WTC11 (cell line): Measurements from ENCODE around the gene ZKSCAN1. TPM values are rescaled to one million over a fixed set of nuclear protein-coding genes. Genes with fewer than 3 reads are reported as not detected.
A peak's percentile ranks its signal among the peaks of the same experiment; 100 is the strongest.
"Not testable (repeated sequence)": the region's sequence is repeated elsewhere in the genome, so short reads cannot be mapped to it uniquely, and the experiment has no call there.

ENCODE experiments used
- ATAC-seq: fragments of 200-7000 bp; cut with Tn5 transposase; 2 replicates; pipeline ENCODE4 v1.10.0; 2021; ENCODE audit warnings: mild to moderate bottlenecking, moderate library complexity
- CTCF ChIA-PET: fragments of 300-600 bp; sonication (Branson Sonifier 250); formaldehyde crosslinking; loops from one replicate; lab custom pipeline; 2021; ENCODE audit warnings: antibody characterized with exemption; lab: Charles Lee
- POLR2A ChIA-PET: fragments of 350-600 bp; sonication (Branson Sonifier 250); formaldehyde crosslinking; loops from one replicate; lab custom pipeline; 2021; ENCODE audit warnings: antibody characterized with exemption; lab: Charles Lee
- DNase-seq: peaks from one replicate; pipeline ENCODE4 v3.0.0; 2021; ENCODE audit warnings: low spot score
- H3K27ac Mint-ChIP-seq: 2 replicates; pipeline ENCODE4 v1.8.0; 2021; ENCODE audit warnings: mixed read lengths
- H3K27me3 Mint-ChIP-seq: 2 replicates; pipeline ENCODE4 v1.8.0; 2021; ENCODE audit warnings: low read depth, mild to moderate bottlenecking, moderate library complexity, mixed read lengths
- H3K36me3 Mint-ChIP-seq: 2 replicates; pipeline ENCODE4 v1.8.0; 2021; ENCODE audit warnings: mixed read lengths
- H3K4me1 Mint-ChIP-seq: 2 replicates; pipeline ENCODE4 v1.8.0; 2022; ENCODE audit warnings: mixed read lengths
- H3K4me3 Mint-ChIP-seq: 2 replicates; pipeline ENCODE4 v1.8.0; 2021; ENCODE audit warnings: mild to moderate bottlenecking, moderate library complexity, mixed read lengths
- H3K9me3 Mint-ChIP-seq: 2 replicates; pipeline ENCODE4 v1.8.0; 2021; ENCODE audit warnings: mixed read lengths
- CREM ChIP-seq: sonication (generic); formaldehyde crosslinking; IDR thresholded peaks from 2 replicates; pipeline ENCODE4 v1.8.1; 2022; ENCODE audit warnings: mild to moderate bottlenecking, missing genetic modification reagents, moderate library complexity
- ELF4 ChIP-seq: sonication (generic); formaldehyde crosslinking; IDR thresholded peaks from 2 replicates; pipeline ENCODE4 v1.8.1; 2022; ENCODE audit warnings: low read depth, mild to moderate bottlenecking, moderate library complexity, missing genetic modification reagents
- GABPB1 ChIP-seq: sonication (generic); formaldehyde crosslinking; IDR thresholded peaks from 2 replicates; pipeline ENCODE4 v1.8.1; 2023; ENCODE audit warnings: mild to moderate bottlenecking, missing genetic modification reagents
- HMGA2 ChIP-seq: fragments of 250-450 bp; sonication (Bioruptor Pico); IDR thresholded peaks from 2 replicates; pipeline ENCODE4 v1.4.0; 2021; ENCODE audit warnings: mild to moderate bottlenecking, moderate library complexity
- JUN ChIP-seq: sonication (generic); formaldehyde crosslinking; IDR thresholded peaks from 2 replicates; pipeline ENCODE4 v1.8.0; 2023; ENCODE audit warnings: mild to moderate bottlenecking, missing genetic modification reagents
- NR2C2 ChIP-seq: sonication (generic); formaldehyde crosslinking; IDR thresholded peaks from 2 replicates; pipeline ENCODE4 v1.8.0; 2022; ENCODE audit warnings: mild to moderate bottlenecking, missing genetic modification reagents
- RORB ChIP-seq: fragments of 250-450 bp; sonication (Bioruptor Pico); IDR thresholded peaks from 2 replicates; pipeline ENCODE4 v1.9.0; 2021; ENCODE audit warnings: mild to moderate bottlenecking
- SOX15 ChIP-seq: fragments of 250-450 bp; sonication (Bioruptor Pico); IDR thresholded peaks from 2 replicates; pipeline ENCODE4 v1.9.0; 2021; ENCODE audit warnings: mild to moderate bottlenecking
- SP1 ChIP-seq: sonication (generic); formaldehyde crosslinking; conservative IDR thresholded peaks from 2 replicates; pipeline ENCODE4 v1.8.1; 2022; ENCODE audit warnings: missing genetic modification reagents
- ZNF121 ChIP-seq: sonication (generic); formaldehyde crosslinking; IDR thresholded peaks from 2 replicates; pipeline ENCODE4 v1.8.0; 2023; ENCODE audit warnings: missing genetic modification reagents
- ZNF416 ChIP-seq: fragments of 250-450 bp; sonication (Bioruptor Pico); IDR thresholded peaks from 2 replicates; pipeline ENCODE4 v1.9.0; 2021; ENCODE audit warnings: mild to moderate bottlenecking, inconsistent platforms
- total RNA-seq: library from RNA; stranded (reverse); gene quantifications from 3 replicates; pipeline ENCODE4 v1.2.3, GENCODE V29; 2021
- TF ChIP-seq, protein P1 (sequence below): sonication (generic); formaldehyde crosslinking; IDR thresholded peaks from 2 replicates; pipeline ENCODE4 v1.8.0; 2023; ENCODE audit warnings: missing genetic modification reagents, mild to moderate bottlenecking, borderline replicate concordance
- TF ChIP-seq, protein P2 (sequence below): sonication (generic); formaldehyde crosslinking; IDR thresholded peaks from 2 replicates; pipeline ENCODE4 v1.8.1; 2022; ENCODE audit warnings: low read depth, mild to moderate bottlenecking, moderate library complexity, missing genetic modification reagents, borderline replicate concordance

Gene ZKSCAN1
- total RNA-seq, 1 experiment from 2014 or later = 46.6 TPM

DNA sequence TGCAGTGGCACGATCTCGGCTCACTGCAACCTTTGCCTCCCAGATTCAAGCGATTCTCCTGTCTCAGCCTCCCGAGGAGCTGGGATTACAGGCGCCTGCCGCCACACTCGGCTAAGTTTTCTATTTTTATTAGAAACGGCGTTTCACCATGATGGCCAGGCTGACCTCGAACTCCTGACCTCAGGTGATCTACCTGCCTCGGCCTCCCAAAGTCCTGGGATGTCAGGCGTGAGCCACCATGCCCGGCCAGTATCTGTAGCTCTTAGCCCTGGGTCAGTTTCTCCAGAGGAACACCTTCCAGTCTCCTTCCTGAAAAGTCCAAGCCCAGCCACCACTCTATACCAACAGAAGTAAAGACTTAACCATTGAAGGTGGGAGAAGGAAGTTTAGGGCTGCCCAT, 15.2 kb upstream of the ZKSCAN1 start (continued):
- TF ChIP-seq, protein P1, sequence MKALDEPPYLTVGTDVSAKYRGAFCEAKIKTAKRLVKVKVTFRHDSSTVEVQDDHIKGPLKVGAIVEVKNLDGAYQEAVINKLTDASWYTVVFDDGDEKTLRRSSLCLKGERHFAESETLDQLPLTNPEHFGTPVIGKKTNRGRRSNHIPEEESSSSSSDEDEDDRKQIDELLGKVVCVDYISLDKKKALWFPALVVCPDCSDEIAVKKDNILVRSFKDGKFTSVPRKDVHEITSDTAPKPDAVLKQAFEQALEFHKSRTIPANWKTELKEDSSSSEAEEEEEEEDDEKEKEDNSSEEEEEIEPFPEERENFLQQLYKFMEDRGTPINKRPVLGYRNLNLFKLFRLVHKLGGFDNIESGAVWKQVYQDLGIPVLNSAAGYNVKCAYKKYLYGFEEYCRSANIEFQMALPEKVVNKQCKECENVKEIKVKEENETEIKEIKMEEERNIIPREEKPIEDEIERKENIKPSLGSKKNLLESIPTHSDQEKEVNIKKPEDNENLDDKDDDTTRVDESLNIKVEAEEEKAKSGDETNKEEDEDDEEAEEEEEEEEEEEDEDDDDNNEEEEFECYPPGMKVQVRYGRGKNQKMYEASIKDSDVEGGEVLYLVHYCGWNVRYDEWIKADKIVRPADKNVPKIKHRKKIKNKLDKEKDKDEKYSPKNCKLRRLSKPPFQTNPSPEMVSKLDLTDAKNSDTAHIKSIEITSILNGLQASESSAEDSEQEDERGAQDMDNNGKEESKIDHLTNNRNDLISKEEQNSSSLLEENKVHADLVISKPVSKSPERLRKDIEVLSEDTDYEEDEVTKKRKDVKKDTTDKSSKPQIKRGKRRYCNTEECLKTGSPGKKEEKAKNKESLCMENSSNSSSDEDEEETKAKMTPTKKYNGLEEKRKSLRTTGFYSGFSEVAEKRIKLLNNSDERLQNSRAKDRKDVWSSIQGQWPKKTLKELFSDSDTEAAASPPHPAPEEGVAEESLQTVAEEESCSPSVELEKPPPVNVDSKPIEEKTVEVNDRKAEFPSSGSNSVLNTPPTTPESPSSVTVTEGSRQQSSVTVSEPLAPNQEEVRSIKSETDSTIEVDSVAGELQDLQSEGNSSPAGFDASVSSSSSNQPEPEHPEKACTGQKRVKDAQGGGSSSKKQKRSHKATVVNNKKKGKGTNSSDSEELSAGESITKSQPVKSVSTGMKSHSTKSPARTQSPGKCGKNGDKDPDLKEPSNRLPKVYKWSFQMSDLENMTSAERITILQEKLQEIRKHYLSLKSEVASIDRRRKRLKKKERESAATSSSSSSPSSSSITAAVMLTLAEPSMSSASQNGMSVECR = no peak
- no peak for TF ChIP-seq CREM (CRISPR knock-in tag)

DNA sequence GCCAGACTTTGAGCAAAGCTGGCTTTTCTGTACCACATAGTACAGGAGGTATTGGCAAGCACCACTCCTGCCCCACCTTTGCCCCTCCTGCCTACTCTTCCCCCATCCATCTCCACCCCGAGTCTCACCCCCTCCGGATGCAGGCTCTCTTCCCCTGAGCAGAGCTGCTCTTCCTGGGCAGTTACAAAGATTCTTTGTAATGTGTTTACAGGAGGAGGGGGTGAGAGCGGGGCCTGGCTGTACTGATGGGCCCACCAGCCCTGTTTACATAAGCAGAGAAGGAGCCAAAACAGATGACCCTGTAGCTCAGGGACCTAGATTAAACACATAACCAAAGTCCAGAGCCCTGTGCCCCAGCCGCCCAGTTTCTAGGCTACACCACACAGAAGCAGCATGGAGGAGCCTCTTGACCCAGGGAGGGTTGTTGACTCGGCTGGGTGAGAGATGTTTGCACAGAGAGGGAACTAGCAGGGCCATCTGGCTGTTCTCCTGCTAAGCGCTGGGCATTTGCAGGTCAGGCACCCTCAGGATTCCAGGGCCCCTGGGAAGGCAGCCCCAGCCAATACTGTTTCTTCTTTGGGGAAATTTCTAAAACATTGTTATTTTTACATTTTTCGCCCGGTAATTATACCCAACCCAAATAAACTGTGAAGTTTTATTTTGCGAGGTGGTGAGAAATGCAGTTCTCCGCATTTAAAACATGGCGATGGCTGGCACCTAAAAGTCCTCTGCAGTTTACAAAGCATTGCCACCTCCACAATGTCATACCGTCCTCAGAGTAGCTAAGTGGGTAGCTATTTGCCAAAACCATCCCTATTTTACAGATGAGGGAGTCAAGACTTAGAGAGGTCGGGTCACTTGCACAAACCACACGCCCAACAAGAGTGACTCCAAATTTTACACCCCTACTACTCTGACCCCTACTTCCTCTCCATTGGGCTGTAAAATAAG, 11.4 kb upstream of the ZKSCAN1 start:
- peak overlapping the region; percentile 5 for H3K27ac Mint-ChIP-seq
- no peak overlapping the region for H3K4me3 Mint-ChIP-seq
- no peaks in the 10 kb centered on the region; the same call in none of the 2 replicates for H3K27me3 Mint-ChIP-seq
- ATAC-seq = peak; percentile 78
- POLR2A ChIA-PET = interaction anchor here (0.7 kb wide), 1 partner anchor 11 kb away, joined by 3 read pairs; no protein-coding TSS in a partner anchor
- no peak for TF ChIP-seq ZNF416 (CRISPR knock-in tag)
- peak; percentile 75; the same call in 1 of the 2 replicates for TF ChIP-seq GABPB1 (CRISPR knock-in tag)
- TF ChIP-seq, all 79 proteins: peak for 1
- DNase-seq = no peak
- Mint-ChIP-seq H3K9me3 (no peaks in the 10 kb centered on the region), H3K4me1 (peaks cover 10% of the 10 kb centered on the region), H3K36me3 (no peaks in the 10 kb centered on the region)
- CTCF ChIA-PET = interaction anchor here (0.5 to 1.9 kb wide), 7 partner anchors 10 to 127 kb away, joined by 3 to 7 read pairs (median 3); no protein-coding TSS in a partner anchor

DNA sequence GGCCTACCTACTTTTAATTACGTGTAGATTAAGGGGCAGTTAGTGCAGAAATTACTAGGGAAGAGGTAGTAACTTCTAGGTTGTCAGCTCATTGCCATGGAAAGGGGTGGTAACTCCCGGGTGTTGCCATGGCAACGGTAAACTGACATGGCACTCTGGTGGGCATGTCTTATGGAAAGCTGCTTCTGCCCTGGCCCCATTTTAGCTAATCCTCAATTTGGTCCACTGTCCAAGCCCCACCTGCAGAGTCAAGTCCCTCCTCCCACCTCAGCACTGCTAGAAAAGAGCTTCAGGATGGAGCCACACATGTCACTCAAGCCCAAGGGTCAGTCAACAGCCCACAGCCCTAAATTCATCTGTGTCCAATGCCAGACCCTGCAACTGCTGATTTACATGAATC, 7.5 kb upstream of the ZKSCAN1 start:
- ChIA-PET POLR2A (interaction anchor here (0.6 kb wide), 1 partner anchor 13 kb away, joined by 4 read pairs; no protein-coding TSS in a partner anchor), CTCF (interaction anchor here (0.6 to 1.3 kb wide), 2 partner anchors 18 to 75 kb away, joined by 3 to 4 read pairs; no protein-coding TSS in a partner anchor)
- TF ChIP-seq, protein P2, sequence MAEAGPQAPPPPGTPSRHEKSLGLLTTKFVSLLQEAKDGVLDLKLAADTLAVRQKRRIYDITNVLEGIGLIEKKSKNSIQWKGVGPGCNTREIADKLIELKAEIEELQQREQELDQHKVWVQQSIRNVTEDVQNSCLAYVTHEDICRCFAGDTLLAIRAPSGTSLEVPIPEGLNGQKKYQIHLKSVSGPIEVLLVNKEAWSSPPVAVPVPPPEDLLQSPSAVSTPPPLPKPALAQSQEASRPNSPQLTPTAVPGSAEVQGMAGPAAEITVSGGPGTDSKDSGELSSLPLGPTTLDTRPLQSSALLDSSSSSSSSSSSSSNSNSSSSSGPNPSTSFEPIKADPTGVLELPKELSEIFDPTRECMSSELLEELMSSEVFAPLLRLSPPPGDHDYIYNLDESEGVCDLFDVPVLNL (CRISPR knock-in tag) = no peak
- no peak for TF ChIP-seq SOX15 (CRISPR knock-in tag)
- TF ChIP-seq ELF4 (CRISPR knock-in tag) = no peak
- no peak for TF ChIP-seq HMGA2 (CRISPR knock-in tag)
- no peak for TF ChIP-seq ZNF121 (CRISPR knock-in tag)
- TF ChIP-seq SP1 (CRISPR knock-in tag) = no peak
- TF ChIP-seq NR2C2 (CRISPR knock-in tag) = no peak
- H3K4me1 Mint-ChIP-seq = peaks cover 13% of the 10 kb centered on the region
- no peak overlapping the region for H3K4me3 Mint-ChIP-seq
- H3K27me3 Mint-ChIP-seq = peaks cover 5% of the 10 kb centered on the region
- ATAC-seq (no peak), DNase-seq (no peak)
- no peaks in the 10 kb centered on the region for H3K9me3 Mint-ChIP-seq
- no peak overlapping the region for H3K27ac Mint-ChIP-seq
- H3K36me3 Mint-ChIP-seq = no peaks in the 10 kb centered on the region

DNA sequence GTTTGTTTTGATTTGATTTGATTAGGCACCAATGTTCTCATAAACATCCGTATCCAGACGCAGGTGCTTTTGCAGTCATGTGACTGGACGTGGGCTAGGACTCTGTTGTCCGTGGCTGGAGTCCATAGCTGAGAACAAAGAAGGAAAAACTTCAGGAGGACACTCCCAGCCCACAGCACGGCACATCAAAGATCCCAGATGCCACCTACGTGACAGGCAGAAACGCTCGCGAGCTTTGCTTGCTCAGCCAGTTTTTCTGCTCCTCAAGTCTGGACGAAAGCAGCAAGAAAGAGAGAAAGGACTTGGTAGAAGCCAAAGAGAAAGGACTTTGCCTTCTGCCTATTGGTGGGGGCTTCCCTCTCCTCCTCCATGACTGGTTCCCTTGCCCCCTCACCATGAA, 6.9 kb upstream of the ZKSCAN1 start:
- ATAC-seq (no peak), DNase-seq (no peak)
- Mint-ChIP-seq H3K9me3 (no peaks in the 10 kb centered on the region), H3K4me3 (no peak overlapping the region), H3K36me3 (no peaks in the 10 kb centered on the region), H3K4me1 (peaks cover 12% of the 10 kb centered on the region), H3K27me3 (peaks cover 5% of the 10 kb centered on the region), H3K27ac (no peak overlapping the region)
- TF ChIP-seq JUN (CRISPR knock-in tag) = no peak
- no peak for TF ChIP-seq RORB (CRISPR knock-in tag)
- ChIA-PET POLR2A (no interaction called here), CTCF (interaction anchor here (0.9 to 1.3 kb wide), 2 partner anchors 18 to 29 kb away, joined by 3 to 4 read pairs; no protein-coding TSS in a partner anchor)

DNA sequence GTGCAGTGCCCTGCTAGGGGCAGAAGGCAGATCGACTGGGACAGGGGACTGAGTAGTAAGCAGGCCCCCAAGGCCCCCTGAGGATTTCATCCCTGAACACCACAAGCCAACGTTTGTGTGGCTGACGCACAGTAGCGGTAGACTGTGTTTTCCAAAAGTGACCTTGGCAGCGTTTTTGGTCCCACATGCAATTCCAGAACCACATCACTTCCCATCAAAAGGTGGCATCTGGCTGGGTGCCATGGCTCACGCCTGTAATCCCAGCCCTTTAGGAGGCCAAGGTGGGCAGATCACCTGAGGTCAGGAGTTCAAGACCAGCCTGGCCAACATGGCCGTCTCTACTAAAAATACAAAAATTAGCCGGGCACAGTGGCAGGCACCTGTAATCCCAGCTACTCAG, 5.4 kb upstream of the ZKSCAN1 start:
- H3K9me3 Mint-ChIP-seq, DNase-seq, H3K4me1 Mint-ChIP-seq, POLR2A ChIA-PET, H3K4me3 Mint-ChIP-seq, ATAC-seq, H3K36me3 Mint-ChIP-seq, H3K27me3 Mint-ChIP-seq, H3K27ac Mint-ChIP-seq: not testable (repeated sequence)
- CTCF ChIA-PET = interaction anchor here (1.2 kb wide), 1 partner anchor 16 kb away, joined by 5 read pairs; no protein-coding TSS in a partner anchor
